Body of pancreas (tissue), 4 donors: ENCODE data around the gene MYH15. TPM values are rescaled to one million over a fixed set of nuclear protein-coding genes. Genes with fewer than 3 reads are reported as not detected.

Source experiments
- ATAC-seq: fragments of 150-250 bp; one replicate; pipeline ENCODE4 v1.9.1; 2016
- DNase-seq, 4 donors: peaks; one replicate each; pipeline ENCODE4 v3.0.0-alpha.2; 2019
- H3K27ac ChIP-seq, 4 donors: fragments of 200-600 bp; sonication (generic); 1 replicate in 3 of 4; 2 replicates in 1 of 4; pipeline versions ENCODE4 v1.5.1 to v1.6.1; 2016 to 2019; ENCODE audit warnings: mild to moderate bottlenecking in 1 of 4, mixed read lengths in 1 of 4, moderate library complexity in 1 of 4
- H3K27me3 ChIP-seq, 2 donors: fragments of 200-600 bp; sonication (generic); one replicate each; pipeline ENCODE4 v1.6.0; 2016; ENCODE audit warnings: mild to moderate bottlenecking in 1 of 2
- H3K36me3 ChIP-seq, 2 donors: fragments of 200-600 bp; sonication (generic); replicated peaks in 1 of 2; 2 replicates each; pipeline ENCODE4 v1.5.1; 2016; ENCODE audit warnings: low read depth in 2 of 2; ENCODE audit not compliant: insufficient read depth in 1 of 2
- H3K4me1 ChIP-seq: fragments of 200-600 bp; sonication (generic); one replicate; pipeline ENCODE4 v1.6.0; 2016
- H3K4me3 ChIP-seq, 2 donors: fragments of 200-600 bp; sonication (generic); 1 replicate in 1 of 2; 2 replicates in 1 of 2; pipeline ENCODE4 v1.5.1; 2016 to 2019
- H3K9me3 ChIP-seq, 3 donors: fragments of 200-600 bp; sonication (generic); 1 replicate in 2 of 3; 2 replicates in 1 of 3; pipeline ENCODE4 v1.5.1; 2016
- CTCF ChIP-seq, 7 experiments: fragments of 450-650 bp in 4 of 7; fragments of 200-600 bp in 3 of 7; sonication (generic) in 3 of 7; IDR thresholded peaks; one replicate each; pipeline ENCODE4 v1.5.1; 2016 to 2019; ENCODE audit warnings: antibody characterized with exemption in 7 of 7
- POLR2A ChIP-seq, 3 donors: fragments of 450-650 bp; IDR thresholded peaks; one replicate each; pipeline ENCODE4 v1.6.1; 2016; ENCODE audit warnings: antibody characterized with exemption in 3 of 3, mild to moderate bottlenecking in 2 of 3
- WGBS, 2 donors: methylation state at CpG; one replicate each; pipeline ENCODE4 v1.1.5; 2017; 5-methylcytosine and 5-hydroxymethylcytosine counted together
- intact Hi-C: fragments of 100-400 bp; cut with DNase I; formaldehyde crosslinking; loops from one replicate; pipeline ENCODE4 v1.15.1; 2023
- total RNA-seq, 2 donors: library from RNA; depleted of rRNA; stranded (reverse); fragments of >200 nt; gene quantifications; one replicate each; pipeline ENCODE4 v1.1.0, GENCODE V29; 2016

The MYH15 gene
- total RNA-seq, 2 donors from 2014 or later = not detected

DNA sequence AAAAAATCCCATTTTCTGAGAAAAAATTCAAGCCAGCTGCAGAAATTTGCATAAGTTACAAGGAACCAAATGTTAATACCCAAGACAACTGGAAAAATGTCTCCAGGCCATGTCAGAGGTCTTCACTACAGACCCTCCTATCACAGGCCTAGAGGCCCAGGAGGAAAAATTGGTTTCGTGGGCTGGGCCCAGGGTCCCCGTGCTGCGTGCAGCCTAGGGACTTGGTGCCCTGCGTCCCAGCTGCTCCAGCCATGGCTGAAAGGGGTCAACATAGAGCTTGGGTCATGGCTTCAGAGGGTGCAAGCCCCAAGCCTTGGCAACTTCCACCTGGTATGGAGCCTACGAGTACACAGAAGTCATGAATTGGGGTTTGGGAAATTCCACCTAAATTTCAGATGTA lies 78.0 kb downstream of the MYH15 start:
- no peak for DNase-seq
- 80 to 89% methylated on average over 4 to 5 of the region's 5 CpGs for WGBS, 2 donors

DNA sequence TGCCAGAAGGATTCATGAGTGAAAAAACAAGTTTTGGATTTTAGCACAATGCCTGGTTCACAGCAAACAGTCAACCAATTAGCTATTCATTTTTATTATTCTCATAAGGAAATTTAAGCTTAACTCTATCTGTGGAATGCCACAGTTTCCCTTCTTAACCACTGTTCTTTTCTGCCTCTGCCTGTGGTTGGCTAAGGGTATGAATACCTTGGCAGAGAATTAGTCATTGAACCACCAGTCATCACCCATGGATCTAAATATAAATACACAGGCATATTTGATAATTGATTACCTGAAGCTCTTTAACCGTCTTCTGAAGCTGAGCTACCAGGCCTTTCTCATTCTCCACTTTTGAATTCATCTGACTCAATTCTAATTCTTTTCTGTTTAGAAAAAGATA lies 79.9 kb downstream of the MYH15 start:
- H3K9me3 ChIP-seq = no peaks in the 10 kb centered on the region
- intact Hi-C loops = no loop called here
- no peak overlapping the region for H3K27ac ChIP-seq
- H3K4me1 ChIP-seq = no peaks in the 10 kb centered on the region
- H3K4me3 ChIP-seq = no peak overlapping the region
- 92 to 93% methylated on average over 1 of the region's 1 CpG for WGBS, 2 donors
- H3K27me3 ChIP-seq = no peaks in the 10 kb centered on the region
- no peak for TF ChIP-seq CTCF (IDR thresholded peaks at IDR 0.05)
- TF ChIP-seq POLR2A (IDR thresholded peaks at IDR 0.05) = no peak
- DNase-seq (no peak), ATAC-seq (no peak)
- no peaks in the 10 kb centered on the region for H3K36me3 ChIP-seq

More for the DNA sequence above, 78.0 kb downstream of the MYH15 start:
- no peak overlapping the region for H3K27ac ChIP-seq
- no peaks in the 10 kb centered on the region for H3K27me3 ChIP-seq
- no peaks in the 10 kb centered on the region for H3K9me3 ChIP-seq
- no peaks in the 10 kb centered on the region for H3K36me3 ChIP-seq
- no peak for ATAC-seq
- intact Hi-C loops = no loop called here
- no peak for TF ChIP-seq POLR2A (IDR thresholded peaks at IDR 0.05)
- TF ChIP-seq CTCF (IDR thresholded peaks at IDR 0.05) = no peak
- no peak overlapping the region for H3K4me3 ChIP-seq
- peaks cover 2% of the 10 kb centered on the region for H3K4me1 ChIP-seq

- no peak for TF ChIP-seq CTCF (IDR thresholded peaks at IDR 0.05)
- no peak for TF ChIP-seq POLR2A (IDR thresholded peaks at IDR 0.05)
- no peak overlapping the region for H3K4me3 ChIP-seq
- intact Hi-C loops = no loop called here
- H3K4me1 ChIP-seq = no peaks in the 10 kb centered on the region
- no peaks in the 10 kb centered on the region for H3K36me3 ChIP-seq
- H3K27me3 ChIP-seq = no peaks in the 10 kb centered on the region
- no peaks in the 10 kb centered on the region for H3K9me3 ChIP-seq
- no peak overlapping the region for H3K27ac ChIP-seq
- WGBS, 2 donors = 52 to 54% methylated on average over 3 of the region's 3 CpGs
- ATAC-seq = no peak
- DNase-seq = no peak
Measured at GRCh38 chr3:108428586-108428985, 81.8 kb downstream of the MYH15 start.

GRCh38 chr3:108420926-108421325 lies 89.5 kb downstream of the MYH15 start:
- TF ChIP-seq POLR2A (IDR thresholded peaks at IDR 0.05) (no peak), CTCF (IDR thresholded peaks at IDR 0.05) (no peak)
- WGBS, 2 donors = 87 to 100% methylated on average over 2 of the region's 2 CpGs
- Histone ChIP-seq H3K4me1 (no peaks in the 10 kb centered on the region), H3K4me3 (no peak overlapping the region), H3K27me3 (no peaks in the 10 kb centered on the region), H3K9me3 (no peaks in the 10 kb centered on the region), H3K36me3 (no peaks in the 10 kb centered on the region), H3K27ac (no peak overlapping the region)
- ATAC-seq = no peak
- intact Hi-C loops = no loop called here
- DNase-seq = no peak

DNA sequence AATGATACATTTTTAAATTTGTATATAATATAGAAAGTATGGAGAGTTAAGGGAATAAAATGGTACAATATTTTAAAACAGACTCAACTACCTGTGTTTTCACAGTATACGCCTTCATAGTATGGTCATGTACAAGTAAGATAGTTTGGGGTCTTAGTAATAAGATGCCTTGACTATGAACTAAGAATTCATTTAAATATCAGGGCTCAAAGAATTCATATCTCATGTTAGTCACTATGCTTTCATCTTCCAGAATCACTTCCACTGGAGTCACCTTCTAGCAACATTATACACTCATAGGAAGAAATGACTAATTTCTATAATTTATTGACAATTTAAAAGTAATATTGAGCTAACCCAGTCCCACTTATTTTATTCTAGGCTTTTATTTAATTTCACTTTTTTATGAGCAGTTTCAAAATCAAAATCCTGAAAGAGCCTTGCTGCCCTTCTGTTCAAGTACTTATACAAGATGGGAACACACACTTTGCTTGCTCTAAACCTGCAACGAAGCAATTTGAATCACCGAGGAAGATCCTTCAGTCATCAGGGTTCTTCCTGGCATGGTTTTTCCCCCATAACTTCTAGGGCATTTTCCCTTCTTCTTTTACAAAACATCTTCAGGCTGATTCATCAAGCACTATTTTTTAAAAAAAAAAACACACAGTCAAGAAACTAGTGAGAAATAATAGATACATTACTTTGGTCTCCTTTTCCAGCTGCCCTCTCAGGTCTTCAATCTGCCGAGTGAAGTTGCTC lies 94.1 kb downstream of the MYH15 start:
- 86 to 88% methylated on average over 4 of the region's 4 CpGs for WGBS, 2 donors
- no peak for ATAC-seq

More for the DNA sequence above, 94.1 kb downstream of the MYH15 start:
- H3K4me1 ChIP-seq = peaks cover 15% of the 10 kb centered on the region
- no peaks in the 10 kb centered on the region for H3K27me3 ChIP-seq
- no peaks in the 10 kb centered on the region for H3K9me3 ChIP-seq
- no peak overlapping the region for H3K4me3 ChIP-seq
- H3K27ac ChIP-seq = no peak overlapping the region
- H3K36me3 ChIP-seq = no peaks in the 10 kb centered on the region
- TF ChIP-seq POLR2A (IDR thresholded peaks at IDR 0.05) (no peak), CTCF (IDR thresholded peaks at IDR 0.05) (no peak)
- DNase-seq = no peak
- intact Hi-C loops = no loop called here
